WTC11 (cell line): Measurements from ENCODE around the gene CELF4. TPM values are rescaled to one million over a fixed set of nuclear protein-coding genes. Genes with fewer than 3 reads are reported as not detected.

Experiments used
- ATAC-seq: fragments of 200-7000 bp; cut with Tn5 transposase; 2 replicates; pipeline ENCODE4 v1.10.0; 2021; ENCODE audit warnings: mild to moderate bottlenecking, moderate library complexity
- CTCF ChIA-PET: fragments of 300-600 bp; sonication (Branson Sonifier 250); formaldehyde crosslinking; loops from one replicate; lab custom pipeline; 2021; ENCODE audit warnings: antibody characterized with exemption; lab: Charles Lee
- POLR2A ChIA-PET: fragments of 350-600 bp; sonication (Branson Sonifier 250); formaldehyde crosslinking; loops from one replicate; lab custom pipeline; 2021; ENCODE audit warnings: antibody characterized with exemption; lab: Charles Lee
- DNase-seq: peaks from one replicate; pipeline ENCODE4 v3.0.0; 2021; ENCODE audit warnings: low spot score
- H3K27ac Mint-ChIP-seq: 2 replicates; pipeline ENCODE4 v1.8.0; 2021; ENCODE audit warnings: mixed read lengths
- H3K27me3 Mint-ChIP-seq: 2 replicates; pipeline ENCODE4 v1.8.0; 2021; ENCODE audit warnings: low read depth, mild to moderate bottlenecking, moderate library complexity, mixed read lengths
- H3K36me3 Mint-ChIP-seq: 2 replicates; pipeline ENCODE4 v1.8.0; 2021; ENCODE audit warnings: mixed read lengths
- H3K4me1 Mint-ChIP-seq: 2 replicates; pipeline ENCODE4 v1.8.0; 2022; ENCODE audit warnings: mixed read lengths
- H3K4me3 Mint-ChIP-seq: 2 replicates; pipeline ENCODE4 v1.8.0; 2021; ENCODE audit warnings: mild to moderate bottlenecking, moderate library complexity, mixed read lengths
- H3K9me3 Mint-ChIP-seq: 2 replicates; pipeline ENCODE4 v1.8.0; 2021; ENCODE audit warnings: mixed read lengths
- CREB1 ChIP-seq: sonication (generic); formaldehyde crosslinking; IDR thresholded peaks from 2 replicates; pipeline ENCODE4 v1.8.0; 2023; ENCODE audit warnings: mild to moderate bottlenecking, missing genetic modification reagents
- EMX1 ChIP-seq: fragments of 250-450 bp; sonication (Bioruptor Pico); IDR thresholded peaks from 2 replicates; pipeline ENCODE4 v1.8.0; 2021; ENCODE audit warnings: mild to moderate bottlenecking
- FOXK1 ChIP-seq: sonication (generic); formaldehyde crosslinking; IDR thresholded peaks from 2 replicates; pipeline ENCODE4 v1.8.0; 2022; ENCODE audit warnings: mild to moderate bottlenecking, moderate library complexity, missing genetic modification reagents
- FOXP1 ChIP-seq: sonication (generic); formaldehyde crosslinking; IDR thresholded peaks from 2 replicates; pipeline ENCODE4 v1.8.0; 2022; ENCODE audit warnings: missing genetic modification reagents, mild to moderate bottlenecking, moderate library complexity, borderline replicate concordance
- IRF2 ChIP-seq: sonication (generic); formaldehyde crosslinking; IDR thresholded peaks from 2 replicates; pipeline ENCODE4 v1.8.0; 2022; ENCODE audit warnings: low read depth, missing genetic modification reagents, borderline replicate concordance
- JUN ChIP-seq: sonication (generic); formaldehyde crosslinking; IDR thresholded peaks from 2 replicates; pipeline ENCODE4 v1.8.0; 2023; ENCODE audit warnings: mild to moderate bottlenecking, missing genetic modification reagents
- KAT7 ChIP-seq: sonication (generic); formaldehyde crosslinking; IDR thresholded peaks from 2 replicates; pipeline ENCODE4 v1.8.1; 2023; ENCODE audit warnings: missing genetic modification reagents, mild to moderate bottlenecking, borderline replicate concordance
- NFATC4 ChIP-seq: fragments of 250-450 bp; sonication (Bioruptor Pico); IDR thresholded peaks from 2 replicates; pipeline ENCODE4 v1.9.0; 2021; ENCODE audit warnings: mild to moderate bottlenecking
- NFYB ChIP-seq: sonication (generic); formaldehyde crosslinking; conservative IDR thresholded peaks from 2 replicates; pipeline ENCODE4 v1.8.0; 2022; ENCODE audit warnings: low read depth, missing genetic modification reagents
- NR2C2 ChIP-seq: sonication (generic); formaldehyde crosslinking; IDR thresholded peaks from 2 replicates; pipeline ENCODE4 v1.8.0; 2022; ENCODE audit warnings: mild to moderate bottlenecking, missing genetic modification reagents
- NR3C1 ChIP-seq: sonication (generic); formaldehyde crosslinking; conservative IDR thresholded peaks from 2 replicates; pipeline ENCODE4 v1.8.1; 2023; ENCODE audit warnings: low read depth, mild to moderate bottlenecking, missing genetic modification reagents
- SMAD3 ChIP-seq: sonication (generic); formaldehyde crosslinking; IDR thresholded peaks from 2 replicates; pipeline ENCODE4 v1.8.0; 2022; ENCODE audit warnings: missing genetic modification reagents, mild to moderate bottlenecking, borderline replicate concordance
- SMAD4 ChIP-seq: sonication (generic); formaldehyde crosslinking; IDR thresholded peaks from 2 replicates; pipeline ENCODE4 v1.8.0; 2022; ENCODE audit warnings: mild to moderate bottlenecking, missing genetic modification reagents
- SOX15 ChIP-seq: fragments of 250-450 bp; sonication (Bioruptor Pico); IDR thresholded peaks from 2 replicates; pipeline ENCODE4 v1.9.0; 2021; ENCODE audit warnings: mild to moderate bottlenecking
- TCF7 ChIP-seq: sonication (generic); formaldehyde crosslinking; IDR thresholded peaks from 2 replicates; pipeline ENCODE4 v1.8.0; 2022; ENCODE audit warnings: mild to moderate bottlenecking, low read depth, missing genetic modification reagents, moderate library complexity
- TEAD1 ChIP-seq: sonication (generic); formaldehyde crosslinking; IDR thresholded peaks from 2 replicates; pipeline ENCODE4 v1.8.0; 2022; ENCODE audit warnings: mild to moderate bottlenecking, missing genetic modification reagents
- TP53 ChIP-seq: sonication (generic); formaldehyde crosslinking; IDR thresholded peaks from 2 replicates; pipeline ENCODE4 v1.8.1; 2023; ENCODE audit warnings: mild to moderate bottlenecking, missing genetic modification reagents
- total RNA-seq: library from RNA; stranded (reverse); gene quantifications from 3 replicates; pipeline ENCODE4 v1.2.3, GENCODE V29; 2021
- TF ChIP-seq, protein P1 (sequence below): fragments of 200-600 bp; IDR thresholded peaks from 2 replicates; pipeline ENCODE4 v1.8.0; 2022; ENCODE audit warnings: antibody characterized with exemption
- TF ChIP-seq, protein P2 (sequence below): sonication (generic); formaldehyde crosslinking; IDR thresholded peaks from 2 replicates; pipeline ENCODE4 v1.8.0; 2023; ENCODE audit warnings: mild to moderate bottlenecking, missing genetic modification reagents
- TF ChIP-seq, protein P3 (sequence below): sonication (generic); formaldehyde crosslinking; IDR thresholded peaks from 2 replicates; pipeline ENCODE4 v1.8.1; 2023; ENCODE audit warnings: mild to moderate bottlenecking, missing genetic modification reagents
- TF ChIP-seq, protein P4 (sequence below): sonication (generic); formaldehyde crosslinking; IDR thresholded peaks from 2 replicates; pipeline ENCODE4 v1.8.1; 2023; ENCODE audit warnings: mild to moderate bottlenecking, moderate library complexity, missing genetic modification reagents
- TF ChIP-seq, protein P5 (sequence below): sonication (generic); formaldehyde crosslinking; IDR thresholded peaks from 2 replicates; pipeline ENCODE4 v1.8.1; 2023; ENCODE audit warnings: mild to moderate bottlenecking, missing genetic modification reagents
- TF ChIP-seq, protein P6 (sequence below): sonication (generic); formaldehyde crosslinking; IDR thresholded peaks from 2 replicates; pipeline ENCODE4 v1.8.1; 2022; ENCODE audit warnings: mild to moderate bottlenecking, moderate library complexity, missing genetic modification reagents

CELF4 gene
- total RNA-seq, 1 experiment from 2014 or later, result 2.9 TPM

DNA sequence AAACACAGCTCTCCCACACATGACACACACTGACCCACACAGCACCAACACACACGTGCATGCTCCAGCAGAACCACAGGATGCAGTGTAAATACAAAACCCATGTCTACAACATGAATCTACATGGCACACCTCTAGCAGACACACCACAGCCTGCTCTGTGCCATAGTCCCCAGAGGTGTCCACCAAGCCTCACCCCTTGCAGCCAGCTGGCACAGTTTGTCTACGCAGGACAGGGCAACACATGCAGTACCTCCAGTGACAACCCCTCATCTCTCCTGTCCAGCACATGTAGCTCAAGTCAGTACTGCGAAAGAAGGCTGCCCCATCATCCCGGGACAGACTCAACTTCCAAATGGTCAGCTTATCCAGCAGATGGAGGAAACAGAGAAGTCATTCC lies 18.9 kb downstream of the CELF4 start (continued):
- TF ChIP-seq, protein P1, sequence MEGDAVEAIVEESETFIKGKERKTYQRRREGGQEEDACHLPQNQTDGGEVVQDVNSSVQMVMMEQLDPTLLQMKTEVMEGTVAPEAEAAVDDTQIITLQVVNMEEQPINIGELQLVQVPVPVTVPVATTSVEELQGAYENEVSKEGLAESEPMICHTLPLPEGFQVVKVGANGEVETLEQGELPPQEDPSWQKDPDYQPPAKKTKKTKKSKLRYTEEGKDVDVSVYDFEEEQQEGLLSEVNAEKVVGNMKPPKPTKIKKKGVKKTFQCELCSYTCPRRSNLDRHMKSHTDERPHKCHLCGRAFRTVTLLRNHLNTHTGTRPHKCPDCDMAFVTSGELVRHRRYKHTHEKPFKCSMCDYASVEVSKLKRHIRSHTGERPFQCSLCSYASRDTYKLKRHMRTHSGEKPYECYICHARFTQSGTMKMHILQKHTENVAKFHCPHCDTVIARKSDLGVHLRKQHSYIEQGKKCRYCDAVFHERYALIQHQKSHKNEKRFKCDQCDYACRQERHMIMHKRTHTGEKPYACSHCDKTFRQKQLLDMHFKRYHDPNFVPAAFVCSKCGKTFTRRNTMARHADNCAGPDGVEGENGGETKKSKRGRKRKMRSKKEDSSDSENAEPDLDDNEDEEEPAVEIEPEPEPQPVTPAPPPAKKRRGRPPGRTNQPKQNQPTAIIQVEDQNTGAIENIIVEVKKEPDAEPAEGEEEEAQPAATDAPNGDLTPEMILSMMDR, result no peak
- no peak for TF ChIP-seq SMAD4 (CRISPR knock-in tag)
- no peak for TF ChIP-seq NFYB (CRISPR knock-in tag)

DNA sequence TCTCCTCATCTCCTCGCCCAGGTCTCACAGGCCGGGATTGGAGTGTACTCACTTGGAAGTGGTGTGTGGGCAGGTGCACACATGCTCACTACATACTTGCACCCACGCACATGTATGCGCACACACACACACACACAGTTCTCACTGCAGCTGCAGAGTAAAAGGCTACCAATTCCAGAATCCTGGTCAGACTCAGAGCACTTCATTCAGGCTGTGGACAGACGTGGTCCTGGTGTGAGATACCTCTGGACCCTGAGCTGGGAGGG lies 19.4 kb downstream of the CELF4 start:
- Mint-ChIP-seq H3K27ac (no peak overlapping the region), H3K4me1 (no peaks in the 10 kb centered on the region), H3K27me3 (peaks cover 11% of the 10 kb centered on the region; the same call in 1 of the 2 replicates)
- no peak for DNase-seq
- no peak for ATAC-seq
- TF ChIP-seq, protein P2, sequence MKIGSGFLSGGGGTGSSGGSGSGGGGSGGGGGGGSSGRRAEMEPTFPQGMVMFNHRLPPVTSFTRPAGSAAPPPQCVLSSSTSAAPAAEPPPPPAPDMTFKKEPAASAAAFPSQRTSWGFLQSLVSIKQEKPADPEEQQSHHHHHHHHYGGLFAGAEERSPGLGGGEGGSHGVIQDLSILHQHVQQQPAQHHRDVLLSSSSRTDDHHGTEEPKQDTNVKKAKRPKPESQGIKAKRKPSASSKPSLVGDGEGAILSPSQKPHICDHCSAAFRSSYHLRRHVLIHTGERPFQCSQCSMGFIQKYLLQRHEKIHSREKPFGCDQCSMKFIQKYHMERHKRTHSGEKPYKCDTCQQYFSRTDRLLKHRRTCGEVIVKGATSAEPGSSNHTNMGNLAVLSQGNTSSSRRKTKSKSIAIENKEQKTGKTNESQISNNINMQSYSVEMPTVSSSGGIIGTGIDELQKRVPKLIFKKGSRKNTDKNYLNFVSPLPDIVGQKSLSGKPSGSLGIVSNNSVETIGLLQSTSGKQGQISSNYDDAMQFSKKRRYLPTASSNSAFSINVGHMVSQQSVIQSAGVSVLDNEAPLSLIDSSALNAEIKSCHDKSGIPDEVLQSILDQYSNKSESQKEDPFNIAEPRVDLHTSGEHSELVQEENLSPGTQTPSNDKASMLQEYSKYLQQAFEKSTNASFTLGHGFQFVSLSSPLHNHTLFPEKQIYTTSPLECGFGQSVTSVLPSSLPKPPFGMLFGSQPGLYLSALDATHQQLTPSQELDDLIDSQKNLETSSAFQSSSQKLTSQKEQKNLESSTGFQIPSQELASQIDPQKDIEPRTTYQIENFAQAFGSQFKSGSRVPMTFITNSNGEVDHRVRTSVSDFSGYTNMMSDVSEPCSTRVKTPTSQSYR, result no peak
- TF ChIP-seq CREB1 (CRISPR knock-in tag) (no peak), NFATC4 (CRISPR knock-in tag) (no peak)
- TF ChIP-seq, all 79 proteins: peak for 0
- ChIA-PET CTCF (interaction anchor here (0.6 to 1.8 kb wide), 3 partner anchors 9 to 1334 kb away, joined by 3 to 8 read pairs (median 3); no protein-coding TSS in a partner anchor), POLR2A (no interaction called here)
- H3K36me3 Mint-ChIP-seq, result no peaks in the 10 kb centered on the region
- H3K4me3 Mint-ChIP-seq, result no peak overlapping the region
- H3K9me3 Mint-ChIP-seq, result no peaks in the 10 kb centered on the region

DNA sequence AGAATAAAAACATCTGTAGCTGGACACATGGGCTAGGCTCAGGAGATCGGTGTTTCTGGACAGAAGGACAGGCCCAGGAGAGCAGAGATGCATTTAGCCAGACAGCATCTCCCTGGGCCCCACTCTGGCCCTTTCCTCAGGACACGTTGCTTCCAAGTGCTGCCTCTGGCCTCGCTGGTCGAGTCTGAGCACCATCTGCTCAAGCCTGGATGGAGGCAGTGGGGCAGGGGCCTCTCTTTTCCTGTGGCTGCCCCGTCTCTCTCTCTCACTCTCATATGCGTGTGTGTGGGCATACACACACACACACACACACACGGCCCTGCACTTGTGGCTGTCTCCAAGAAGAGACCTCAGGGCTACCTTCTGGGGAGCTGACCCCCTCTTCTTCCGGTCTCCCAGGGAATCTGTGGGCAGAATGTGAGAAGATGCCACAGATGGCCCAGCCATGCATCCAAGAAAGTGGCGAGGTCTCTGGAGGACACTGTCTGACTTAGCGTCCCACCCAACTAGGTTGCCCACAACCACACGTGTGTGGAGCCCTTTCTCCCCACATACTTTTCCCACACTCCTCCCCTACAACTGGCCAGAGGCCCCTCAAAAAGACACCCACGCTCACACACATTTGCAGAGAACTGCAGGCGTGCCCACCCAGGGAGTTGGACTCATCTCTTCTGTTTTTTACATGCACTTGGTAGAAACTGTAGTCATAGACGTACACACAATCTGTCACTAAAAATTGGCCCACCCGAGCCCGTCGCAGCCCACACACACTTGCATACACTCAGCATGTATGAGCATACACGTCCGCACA lies 19.9 kb downstream of the CELF4 start:
- H3K9me3 Mint-ChIP-seq, result no peaks in the 10 kb centered on the region
- TF ChIP-seq, protein P3, sequence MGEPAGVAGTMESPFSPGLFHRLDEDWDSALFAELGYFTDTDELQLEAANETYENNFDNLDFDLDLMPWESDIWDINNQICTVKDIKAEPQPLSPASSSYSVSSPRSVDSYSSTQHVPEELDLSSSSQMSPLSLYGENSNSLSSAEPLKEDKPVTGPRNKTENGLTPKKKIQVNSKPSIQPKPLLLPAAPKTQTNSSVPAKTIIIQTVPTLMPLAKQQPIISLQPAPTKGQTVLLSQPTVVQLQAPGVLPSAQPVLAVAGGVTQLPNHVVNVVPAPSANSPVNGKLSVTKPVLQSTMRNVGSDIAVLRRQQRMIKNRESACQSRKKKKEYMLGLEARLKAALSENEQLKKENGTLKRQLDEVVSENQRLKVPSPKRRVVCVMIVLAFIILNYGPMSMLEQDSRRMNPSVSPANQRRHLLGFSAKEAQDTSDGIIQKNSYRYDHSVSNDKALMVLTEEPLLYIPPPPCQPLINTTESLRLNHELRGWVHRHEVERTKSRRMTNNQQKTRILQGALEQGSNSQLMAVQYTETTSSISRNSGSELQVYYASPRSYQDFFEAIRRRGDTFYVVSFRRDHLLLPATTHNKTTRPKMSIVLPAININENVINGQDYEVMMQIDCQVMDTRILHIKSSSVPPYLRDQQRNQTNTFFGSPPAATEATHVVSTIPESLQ (CRISPR knock-in tag), result no peak
- TF ChIP-seq SOX15, result no peak
- no peak for TF ChIP-seq FOXK1 (CRISPR knock-in tag)
- TF ChIP-seq CREB1 (CRISPR knock-in tag), result no peak
- TF ChIP-seq IRF2, result no peak
- TF ChIP-seq KAT7 (CRISPR knock-in tag), result no peak
- no peak for TF ChIP-seq TP53 (CRISPR knock-in tag)
- TF ChIP-seq TEAD1 (CRISPR knock-in tag), result no peak
- TF ChIP-seq, protein P4, sequence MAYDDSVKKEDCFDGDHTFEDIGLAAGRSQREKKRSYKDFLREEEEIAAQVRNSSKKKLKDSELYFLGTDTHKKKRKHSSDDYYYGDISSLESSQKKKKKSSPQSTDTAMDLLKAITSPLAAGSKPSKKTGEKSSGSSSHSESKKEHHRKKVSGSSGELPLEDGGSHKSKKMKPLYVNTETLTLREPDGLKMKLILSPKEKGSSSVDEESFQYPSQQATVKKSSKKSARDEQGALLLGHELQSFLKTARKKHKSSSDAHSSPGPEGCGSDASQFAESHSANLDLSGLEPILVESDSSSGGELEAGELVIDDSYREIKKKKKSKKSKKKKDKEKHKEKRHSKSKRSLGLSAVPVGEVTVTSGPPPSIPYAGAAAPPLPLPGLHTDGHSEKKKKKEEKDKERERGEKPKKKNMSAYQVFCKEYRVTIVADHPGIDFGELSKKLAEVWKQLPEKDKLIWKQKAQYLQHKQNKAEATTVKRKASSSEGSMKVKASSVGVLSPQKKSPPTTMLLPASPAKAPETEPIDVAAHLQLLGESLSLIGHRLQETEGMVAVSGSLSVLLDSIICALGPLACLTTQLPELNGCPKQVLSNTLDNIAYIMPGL (CRISPR knock-in tag), result no peak
- TF ChIP-seq SMAD3 (CRISPR knock-in tag), result no peak
- TF ChIP-seq, protein P5, sequence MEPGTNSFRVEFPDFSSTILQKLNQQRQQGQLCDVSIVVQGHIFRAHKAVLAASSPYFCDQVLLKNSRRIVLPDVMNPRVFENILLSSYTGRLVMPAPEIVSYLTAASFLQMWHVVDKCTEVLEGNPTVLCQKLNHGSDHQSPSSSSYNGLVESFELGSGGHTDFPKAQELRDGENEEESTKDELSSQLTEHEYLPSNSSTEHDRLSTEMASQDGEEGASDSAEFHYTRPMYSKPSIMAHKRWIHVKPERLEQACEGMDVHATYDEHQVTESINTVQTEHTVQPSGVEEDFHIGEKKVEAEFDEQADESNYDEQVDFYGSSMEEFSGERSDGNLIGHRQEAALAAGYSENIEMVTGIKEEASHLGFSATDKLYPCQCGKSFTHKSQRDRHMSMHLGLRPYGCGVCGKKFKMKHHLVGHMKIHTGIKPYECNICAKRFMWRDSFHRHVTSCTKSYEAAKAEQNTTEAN (CRISPR knock-in tag), result no peak
- no peak for TF ChIP-seq EMX1 (CRISPR knock-in tag)
- no peak for TF ChIP-seq NR3C1
- TF ChIP-seq, protein P6, sequence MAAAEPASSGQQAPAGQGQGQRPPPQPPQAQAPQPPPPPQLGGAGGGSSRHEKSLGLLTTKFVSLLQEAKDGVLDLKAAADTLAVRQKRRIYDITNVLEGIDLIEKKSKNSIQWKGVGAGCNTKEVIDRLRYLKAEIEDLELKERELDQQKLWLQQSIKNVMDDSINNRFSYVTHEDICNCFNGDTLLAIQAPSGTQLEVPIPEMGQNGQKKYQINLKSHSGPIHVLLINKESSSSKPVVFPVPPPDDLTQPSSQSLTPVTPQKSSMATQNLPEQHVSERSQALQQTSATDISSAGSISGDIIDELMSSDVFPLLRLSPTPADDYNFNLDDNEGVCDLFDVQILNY (CRISPR knock-in tag), result no peak
- TF ChIP-seq NR2C2 (CRISPR knock-in tag), result no peak
- no peak for TF ChIP-seq TCF7
- no peak for TF ChIP-seq JUN (CRISPR knock-in tag)
- TF ChIP-seq FOXP1 (CRISPR knock-in tag), result no peak
- DNase-seq (no peak), ATAC-seq (no peak)
- H3K27ac Mint-ChIP-seq, result no peak overlapping the region
- H3K27me3 Mint-ChIP-seq, result peaks cover 9% of the 10 kb centered on the region; the same call in 1 of the 2 replicates
- ChIA-PET POLR2A (no interaction called here), CTCF (no interaction called here)
- H3K4me3 Mint-ChIP-seq, result no peak overlapping the region
- no peaks in the 10 kb centered on the region for H3K4me1 Mint-ChIP-seq
- H3K36me3 Mint-ChIP-seq, result no peaks in the 10 kb centered on the region
